ENCODE results near the gene RPL37A. TPM values are rescaled to one million over a fixed set of nuclear protein-coding genes. Genes with fewer than 3 reads are reported as not detected.
A peak's percentile ranks its signal among the peaks of the same experiment; 100 is the strongest.

The RPL37A gene
- total RNA-seq, 2 donors from 2014 or later: 1,435 to 1,814 TPM

DNA sequence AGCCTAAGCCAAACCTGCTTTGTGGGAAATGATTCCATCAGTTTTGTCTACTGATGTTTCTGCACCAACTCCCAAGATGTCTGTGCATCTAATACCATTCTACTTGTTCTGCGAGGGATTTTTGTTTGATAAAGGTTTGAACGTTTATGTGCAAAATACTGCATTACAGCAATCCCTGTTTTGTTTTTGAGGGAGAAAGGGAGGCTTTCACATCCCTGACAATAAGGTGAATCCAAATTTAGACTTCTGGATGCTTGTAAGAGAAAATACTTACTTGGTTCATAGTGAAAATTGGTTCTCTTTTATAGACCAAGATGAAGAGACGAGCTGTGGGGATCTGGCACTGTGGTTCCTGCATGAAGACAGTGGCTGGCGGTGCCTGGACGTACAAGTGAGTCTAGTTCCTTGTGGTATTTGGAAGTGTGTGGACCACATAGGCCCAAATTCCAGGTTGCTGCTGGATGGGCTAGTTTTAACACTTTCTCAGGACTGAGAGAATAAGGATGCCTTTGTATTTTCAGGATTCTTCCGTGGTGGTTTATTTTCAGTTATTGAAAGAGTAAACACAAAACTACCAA is 1.1 kb downstream of the RPL37A start:
- TF ChIP-seq POLR2A (IDR thresholded peaks at IDR 0.05): no peak
- TF ChIP-seq, protein P1, sequence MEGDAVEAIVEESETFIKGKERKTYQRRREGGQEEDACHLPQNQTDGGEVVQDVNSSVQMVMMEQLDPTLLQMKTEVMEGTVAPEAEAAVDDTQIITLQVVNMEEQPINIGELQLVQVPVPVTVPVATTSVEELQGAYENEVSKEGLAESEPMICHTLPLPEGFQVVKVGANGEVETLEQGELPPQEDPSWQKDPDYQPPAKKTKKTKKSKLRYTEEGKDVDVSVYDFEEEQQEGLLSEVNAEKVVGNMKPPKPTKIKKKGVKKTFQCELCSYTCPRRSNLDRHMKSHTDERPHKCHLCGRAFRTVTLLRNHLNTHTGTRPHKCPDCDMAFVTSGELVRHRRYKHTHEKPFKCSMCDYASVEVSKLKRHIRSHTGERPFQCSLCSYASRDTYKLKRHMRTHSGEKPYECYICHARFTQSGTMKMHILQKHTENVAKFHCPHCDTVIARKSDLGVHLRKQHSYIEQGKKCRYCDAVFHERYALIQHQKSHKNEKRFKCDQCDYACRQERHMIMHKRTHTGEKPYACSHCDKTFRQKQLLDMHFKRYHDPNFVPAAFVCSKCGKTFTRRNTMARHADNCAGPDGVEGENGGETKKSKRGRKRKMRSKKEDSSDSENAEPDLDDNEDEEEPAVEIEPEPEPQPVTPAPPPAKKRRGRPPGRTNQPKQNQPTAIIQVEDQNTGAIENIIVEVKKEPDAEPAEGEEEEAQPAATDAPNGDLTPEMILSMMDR (IDR thresholded peaks at IDR 0.05): no peak
- no peak for TF ChIP-seq POLR2AphosphoS5 (IDR thresholded peaks at IDR 0.05)
- DNase-seq (ENCODE audit: low spot score): no peak
- Histone ChIP-seq H3K36me3 (no peaks in the 10 kb centered on the region), H3K4me3 (peak overlapping the region; percentile 65), H3K9me3 (no peaks in the 10 kb centered on the region), H3K4me1 (replicated peaks) (peaks cover 11% of the 10 kb centered on the region), H3K27ac (peak overlapping the region; percentile 65 to 71), H3K27me3 (replicated peaks; ENCODE audit: insufficient read depth) (no peaks in the 10 kb centered on the region)
- WGBS: 12% methylated on average over 6 of the region's 6 CpGs
- intact Hi-C loops (cut with DNase I): no loop called here

DNA sequence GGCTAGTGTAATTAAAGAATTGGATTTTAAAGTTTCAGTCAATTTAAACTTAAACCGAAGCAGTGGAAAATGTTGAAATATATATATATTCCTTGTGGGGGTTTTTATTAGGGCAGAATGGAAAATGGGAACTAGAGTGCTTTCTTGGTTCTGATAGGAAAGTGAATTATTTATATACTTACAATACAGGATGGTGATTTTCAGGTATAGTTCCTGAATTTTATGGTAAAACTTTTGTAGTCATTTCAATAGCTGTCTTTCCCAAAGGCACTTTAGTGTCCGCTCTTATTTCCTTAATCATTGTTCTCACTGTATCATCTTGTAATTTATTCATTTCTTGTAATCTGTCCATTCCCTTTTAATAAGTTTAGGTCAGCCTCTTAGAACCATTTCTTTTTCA is 1.9 kb downstream of the RPL37A start:
- intact Hi-C loops (cut with DNase I): no loop called here
- TF ChIP-seq POLR2A (IDR thresholded peaks at IDR 0.05) (no peak), POLR2AphosphoS5 (IDR thresholded peaks at IDR 0.05) (no peak)
- TF ChIP-seq, protein P1 (IDR thresholded peaks at IDR 0.05): no peak
- H3K4me1 ChIP-seq (replicated peaks): peaks cover 11% of the 10 kb centered on the region
- no peak for DNase-seq (ENCODE audit: low spot score)
- H3K27me3 ChIP-seq (replicated peaks; ENCODE audit: insufficient read depth): no peaks in the 10 kb centered on the region
- H3K27ac ChIP-seq: no peak overlapping the region
- H3K9me3 ChIP-seq: no peaks in the 10 kb centered on the region
- no peak overlapping the region for H3K4me3 ChIP-seq
- 97% methylated on average over 2 of the region's 2 CpGs for WGBS
- no peaks in the 10 kb centered on the region for H3K36me3 ChIP-seq

DNA sequence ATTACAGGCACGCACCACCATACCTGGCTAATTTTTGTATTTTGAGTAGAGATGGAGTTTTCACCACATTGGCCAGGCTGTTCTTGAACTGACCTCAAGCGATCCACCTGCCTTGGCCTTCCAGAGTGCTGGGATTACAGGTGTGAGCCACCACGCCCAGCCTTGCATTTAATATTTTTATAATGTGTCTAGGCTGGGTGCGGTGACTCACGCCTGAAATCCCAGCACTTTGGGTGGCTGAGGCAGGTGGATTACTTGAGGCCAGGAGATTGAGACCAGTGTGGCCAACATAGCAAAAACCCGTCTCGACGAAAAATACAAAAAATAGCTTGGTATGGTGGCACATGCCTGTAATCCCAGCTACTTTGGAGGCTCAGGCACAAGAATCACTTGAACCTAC is 3.2 kb downstream of the RPL37A start:
- TF ChIP-seq POLR2A (IDR thresholded peaks at IDR 0.05): no peak
- TF ChIP-seq, protein P1 (IDR thresholded peaks at IDR 0.05): no peak
- TF ChIP-seq POLR2AphosphoS5 (IDR thresholded peaks at IDR 0.05): no peak
- intact Hi-C loops (cut with DNase I): no loop called here
- Histone ChIP-seq H3K4me3 (no peak overlapping the region), H3K36me3 (no peaks in the 10 kb centered on the region), H3K27ac (no peak overlapping the region), H3K9me3 (no peaks in the 10 kb centered on the region), H3K4me1 (replicated peaks) (peaks cover 11% of the 10 kb centered on the region), H3K27me3 (replicated peaks; ENCODE audit: insufficient read depth) (no peaks in the 10 kb centered on the region)
- 87% methylated on average over 8 of the region's 8 CpGs for WGBS
- DNase-seq (ENCODE audit: low spot score): no peak

DNA sequence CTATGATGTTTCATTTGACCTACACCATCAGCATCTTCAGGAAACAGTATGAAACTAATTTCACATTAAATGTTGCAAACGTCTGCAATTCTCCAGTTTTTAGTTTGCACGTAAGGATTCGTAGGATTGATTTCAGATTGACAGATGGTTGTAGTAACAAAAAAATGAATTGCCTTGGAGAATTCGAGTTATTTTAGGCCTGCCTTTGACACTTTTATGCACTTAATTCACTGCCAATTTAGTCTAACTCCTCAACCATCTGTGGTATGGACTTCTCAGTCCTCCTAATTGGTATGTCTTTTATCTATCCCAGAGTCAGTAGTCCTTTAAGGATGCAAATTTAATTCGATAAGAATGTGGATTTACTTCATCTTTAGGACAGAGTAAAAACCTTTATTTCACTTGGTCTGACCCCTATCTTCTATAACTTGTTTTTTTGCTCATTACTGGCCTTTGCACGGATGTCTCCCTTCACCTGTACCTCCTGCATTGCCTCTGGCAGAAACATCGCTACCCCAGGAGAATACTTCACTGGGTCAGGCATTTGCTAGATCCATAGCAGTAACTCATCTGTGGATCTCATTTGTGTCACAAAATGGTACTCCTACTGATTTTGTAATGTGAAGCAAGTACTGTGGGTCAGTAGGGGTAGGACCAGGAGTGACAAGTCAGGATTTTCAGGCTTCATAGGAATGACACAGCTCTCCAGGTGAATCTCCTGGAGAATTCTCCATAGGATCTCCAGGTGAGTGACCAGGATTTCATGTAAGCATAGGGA is 3.9 kb downstream of the RPL37A start:
- Histone ChIP-seq H3K4me1 (replicated peaks) (peaks cover 11% of the 10 kb centered on the region), H3K4me3 (no peak overlapping the region), H3K27me3 (replicated peaks; ENCODE audit: insufficient read depth) (no peaks in the 10 kb centered on the region), H3K27ac (no peak overlapping the region), H3K36me3 (no peaks in the 10 kb centered on the region), H3K9me3 (no peaks in the 10 kb centered on the region)
- WGBS: 75% methylated on average over 7 of the region's 7 CpGs
- intact Hi-C loops (cut with DNase I): no loop called here
- DNase-seq (ENCODE audit: low spot score): no peak
- no peak for TF ChIP-seq POLR2A (IDR thresholded peaks at IDR 0.05)
- no peak for TF ChIP-seq POLR2AphosphoS5 (IDR thresholded peaks at IDR 0.05)
- TF ChIP-seq, protein P1 (IDR thresholded peaks at IDR 0.05): no peak
